GM19240 (cell line): ENCODE measurements around the gene MFAP2.

ENCODE experiments used
- DNase-seq: peaks from one replicate; pipeline ENCODE4 v3.0.0; 2011; ENCODE audit warnings: low spot score; ENCODE audit not compliant: insufficient read length

The MFAP2 gene

GRCh38 chr1:16980473-16981268 is at the start of gene MFAP2:
Gene MFAP2, minus strand, starts transcription at chr1:16980620. Its CDS starts 2,347 bp downstream, at chr1:16978273.
- DNase-seq = no peak

GRCh38 chr1:17030206-17030605 is 49.8 kb upstream of the MFAP2 start:
- DNase-seq = no peak

GRCh38 chr1:17028662-17029188 is 48.3 kb upstream of the MFAP2 start:
- DNase-seq = no peak

- DNase-seq = no peak
Observed at GRCh38 chr1:17027900-17028299, 47.5 kb upstream of the MFAP2 start.

- no peak for DNase-seq
Observed at GRCh38 chr1:17027403-17027802, 47.0 kb upstream of the MFAP2 start.

GRCh38 chr1:17024721-17025120 is 44.3 kb upstream of the MFAP2 start:
- no peak for DNase-seq

- no peak for DNase-seq
Observed at GRCh38 chr1:17023573-17023972, 43.2 kb upstream of the MFAP2 start.

GRCh38 chr1:17023102-17023501 is 42.7 kb upstream of the MFAP2 start:
- DNase-seq = no peak

GRCh38 chr1:17021896-17022295 is 41.5 kb upstream of the MFAP2 start:
- DNase-seq = no peak

- no peak for DNase-seq
Observed at GRCh38 chr1:17020502-17020901, 40.1 kb upstream of the MFAP2 start.

- no peak for DNase-seq
Observed at GRCh38 chr1:17018849-17019248, 38.4 kb upstream of the MFAP2 start.

- no peak for DNase-seq
Observed at GRCh38 chr1:17017435-17017834, 37.0 kb upstream of the MFAP2 start.

- no peak for DNase-seq
Observed at GRCh38 chr1:17016317-17016661, 35.9 kb upstream of the MFAP2 start.

- no peak for DNase-seq
Observed at GRCh38 chr1:17014671-17015567, 34.5 kb upstream of the MFAP2 start.

GRCh38 chr1:17013491-17014320 is 33.3 kb upstream of the MFAP2 start:
- DNase-seq = no peak

GRCh38 chr1:17012775-17013490 is 32.5 kb upstream of the MFAP2 start:
- no peak for DNase-seq

- DNase-seq = peak; percentile 90
Observed at GRCh38 chr1:17011439-17012307, 31.3 kb upstream of the MFAP2 start, which contains the start of gene ATP13A2. Gene ATP13A2, minus strand, starts transcription at chr1:17011928. Its CDS starts 190 bp downstream, at chr1:17011738.

- no peak for DNase-seq
Observed at GRCh38 chr1:17011092-17011438, 30.6 kb upstream of the MFAP2 start.

- no peak for DNase-seq
Observed at GRCh38 chr1:17009706-17010105, 29.3 kb upstream of the MFAP2 start.
